Glutamatergic neuron (in vitro differentiated cells): ENCODE measurements around the gene HEPHL1. TPM values are rescaled to one million over a fixed set of nuclear protein-coding genes. Genes with fewer than 3 reads are reported as not detected.
"Not testable (repeated sequence)": the region's sequence is repeated elsewhere in the genome, so short reads cannot be mapped to it uniquely, and the experiment has no call there.

ENCODE experiments used
- DNase-seq: peaks from one replicate; pipeline ENCODE4 v3.0.0; 2022
- H3K27ac Mint-ChIP-seq: one replicate; pipeline ENCODE4 v1.8.0; 2020; ENCODE audit warnings: mild to moderate bottlenecking, mixed read lengths, inconsistent platforms; ENCODE audit not compliant: unreplicated experiment
- H3K27me3 Mint-ChIP-seq: one replicate; pipeline ENCODE4 v1.8.0; 2020; ENCODE audit warnings: mild to moderate bottlenecking, moderate library complexity, mixed read lengths, inconsistent platforms; ENCODE audit not compliant: unreplicated experiment
- H3K36me3 Mint-ChIP-seq: one replicate; pipeline ENCODE4 v1.8.0; 2020; ENCODE audit warnings: mild to moderate bottlenecking, mixed read lengths, inconsistent platforms; ENCODE audit not compliant: unreplicated experiment
- H3K4me1 Mint-ChIP-seq: one replicate; pipeline ENCODE4 v1.8.0; 2020; ENCODE audit warnings: mild to moderate bottlenecking, low read depth, mixed read lengths, inconsistent platforms; ENCODE audit not compliant: unreplicated experiment
- H3K4me3 Mint-ChIP-seq: one replicate; pipeline ENCODE4 v1.8.0; 2020; ENCODE audit warnings: mild to moderate bottlenecking, mixed read lengths, inconsistent platforms; ENCODE audit not compliant: unreplicated experiment
- H3K9me3 Mint-ChIP-seq: one replicate; pipeline ENCODE4 v1.8.0; 2020; ENCODE audit warnings: mild to moderate bottlenecking, moderate library complexity, mixed read lengths, inconsistent platforms; ENCODE audit not compliant: unreplicated experiment
- CTCF ChIP-seq: fragments of 200-600 bp; sonication (generic); IDR thresholded peaks from one replicate; pipeline ENCODE4 v1.5.0; 2021; ENCODE audit not compliant: partially characterized antibody, unreplicated experiment
- long read RNA-seq: library from polyadenylated mRNA; unstranded; transcript quantifications from one replicate; pipeline ENCODE4 v2.0.0, GENCODE V29; 2020; ENCODE audit not compliant: unreplicated experiment
- total RNA-seq: library from RNA; stranded (reverse); fragmentation: NEBNext Ultra II Directional; extraction: Animal tissue kit (Norgen Biotek cat#: 25700); gene quantifications from one replicate; pipeline ENCODE4 v1.2.1, GENCODE V29; 2021; ENCODE audit not compliant: unreplicated experiment

HEPHL1 gene
- total RNA-seq: not detected
- long read RNA-seq: 0 reads

- no peak for DNase-seq
- Mint-ChIP-seq H3K27ac (no peak within 1 kb of the TSS), H3K36me3 (no peaks in the 10 kb centered on the region), H3K9me3 (no peaks in the 10 kb centered on the region), H3K4me1 (no peaks in the 10 kb centered on the region), H3K27me3 (no peaks in the 10 kb centered on the region), H3K4me3 (no peak within 1 kb of the TSS)
- no peak for TF ChIP-seq CTCF
These were observed at the start of gene HEPHL1 for GRCh38 chr11:94020777-94021481. Gene HEPHL1, plus strand, starts transcription at chr11:94021354. Its CDS starts 15 bp downstream, at chr11:94021369.

GRCh38 chr11:93972790-93973189, 48.4 kb upstream of the HEPHL1 start:
- Mint-ChIP-seq H3K4me3 (no peak overlapping the region), H3K4me1 (no peaks in the 10 kb centered on the region), H3K36me3 (peaks cover 4% of the 10 kb centered on the region), H3K27me3 (no peaks in the 10 kb centered on the region), H3K9me3 (no peaks in the 10 kb centered on the region), H3K27ac (no peak overlapping the region)
- TF ChIP-seq CTCF: no peak
- DNase-seq: no peak

GRCh38 chr11:93973322-93974051, 47.7 kb upstream of the HEPHL1 start:
- not testable (repeated sequence) for H3K27ac Mint-ChIP-seq, H3K27me3 Mint-ChIP-seq, H3K36me3 Mint-ChIP-seq, DNase-seq, H3K4me3 Mint-ChIP-seq, H3K4me1 Mint-ChIP-seq, H3K9me3 Mint-ChIP-seq

- TF ChIP-seq CTCF: no peak
- Mint-ChIP-seq H3K9me3 (no peaks in the 10 kb centered on the region), H3K27ac (no peak overlapping the region), H3K27me3 (no peaks in the 10 kb centered on the region), H3K4me1 (no peaks in the 10 kb centered on the region), H3K4me3 (no peak overlapping the region), H3K36me3 (peaks cover 4% of the 10 kb centered on the region)
- no peak for DNase-seq
These were observed 46.4 kb upstream of the HEPHL1 start for GRCh38 chr11:93974759-93975158.

- H3K9me3 Mint-ChIP-seq, H3K27ac Mint-ChIP-seq, H3K36me3 Mint-ChIP-seq, H3K4me1 Mint-ChIP-seq, DNase-seq, H3K4me3 Mint-ChIP-seq, H3K27me3 Mint-ChIP-seq: not testable (repeated sequence)
These were observed 44.4 kb upstream of the HEPHL1 start for GRCh38 chr11:93976577-93977254.
